K562 (cell line): ENCODE data around the gene RING1.

Experiments used
- E2F5 ChIP-seq: sonication (generic); formaldehyde crosslinking; IDR thresholded peaks from 2 replicates; pipeline ENCODE4 v1.8.0; 2022; ENCODE audit warnings: mild to moderate bottlenecking, missing genetic modification reagents
- EZH2 ChIP-seq: IDR thresholded peaks from 2 replicates; pipeline ENCODE4 v1.6.1; 2012; ENCODE audit warnings: low read depth, mild to moderate bottlenecking, inconsistent platforms, low read length, borderline replicate concordance
- LCOR ChIP-seq: sonication (generic); formaldehyde crosslinking; IDR thresholded peaks from 2 replicates; pipeline ENCODE4 v1.8.0; 2022; ENCODE audit warnings: mild to moderate bottlenecking, missing genetic modification reagents
- NFXL1 ChIP-seq: fragments of 450-650 bp; formaldehyde crosslinking; IDR thresholded peaks from 2 replicates; pipeline ENCODE4 v1.4.0; 2021; ENCODE audit warnings: mild to moderate bottlenecking
- PBX2 ChIP-seq, 2 experiments: IDR thresholded peaks in 1 of 2; conservative IDR thresholded peaks in 1 of 2; 2 replicates each; pipeline ENCODE4 v1.6.1; 2016; ENCODE audit warnings: low read depth in 2 of 2, mild to moderate bottlenecking in 1 of 2, missing compliant biosample characterization in 1 of 2, missing genetic modification characterization in 1 of 2, moderate library complexity in 1 of 2
- POLR2AphosphoS5 ChIP-seq: IDR thresholded peaks from 2 replicates; pipeline ENCODE4 v1.6.1; 2011; ENCODE audit warnings: mild to moderate bottlenecking, low read depth, low read length, moderate library complexity; ENCODE audit not compliant: control insufficient read depth, insufficient read depth
- TARDBP ChIP-seq: fragments of 450-650 bp; IDR thresholded peaks from 2 replicates; pipeline ENCODE4 v1.6.1; 2016
- ZNF449 ChIP-seq: fragments of 250-450 bp; sonication (Bioruptor Pico); IDR thresholded peaks from 2 replicates; pipeline ENCODE4 v1.8.0; 2022; ENCODE audit warnings: moderate library complexity, mild to moderate bottlenecking, inconsistent platforms
- ZNF76 ChIP-seq: fragments of 250-450 bp; sonication (Bioruptor Pico); IDR thresholded peaks from 2 replicates; pipeline ENCODE4 v1.4.0; 2020; ENCODE audit warnings: mild to moderate bottlenecking, moderate library complexity, borderline replicate concordance
- TF ChIP-seq, protein P1 (sequence below), 3 experiments: IDR thresholded peaks in 2 of 3; conservative IDR thresholded peaks in 1 of 3; 2 replicates each; pipeline ENCODE4 v1.5.1; 2011 to 2012; ENCODE audit warnings: low read length in 3 of 3, mild to moderate bottlenecking in 3 of 3, control low read depth in 2 of 3, improper control_type of control experiment in 1 of 3, inconsistent platforms in 1 of 3, low read depth in 1 of 3, mixed read lengths in 1 of 3, moderate library complexity in 1 of 3; ENCODE audit not compliant: insufficient read depth in 2 of 3

DNA sequence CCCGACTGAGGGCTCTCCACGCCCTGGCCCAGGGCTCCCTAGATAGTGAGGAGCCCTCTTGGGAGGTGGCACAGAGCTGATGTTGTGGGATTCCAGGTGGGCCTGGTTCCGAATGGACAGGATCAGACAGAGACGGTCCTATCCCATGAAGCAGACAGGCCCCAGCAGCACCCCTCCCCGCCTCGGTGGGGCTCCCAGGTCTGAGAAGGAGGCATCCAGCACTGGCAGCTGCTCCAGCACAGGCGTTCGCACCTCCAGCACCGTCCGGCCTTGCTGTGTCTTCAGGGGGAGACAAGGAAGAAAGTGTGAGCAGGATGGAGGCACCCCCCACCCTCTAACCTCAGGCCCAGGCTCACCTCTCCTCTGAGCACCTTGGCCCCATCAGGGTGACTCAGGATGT lies 44.8 kb upstream of the RING1 start:
- TF ChIP-seq ZNF76 (no peak), TARDBP (no peak), LCOR (CRISPR knock-in tag) (no peak), EZH2 (no peak), E2F5 (CRISPR knock-in tag) (no peak), NFXL1 (no peak), POLR2AphosphoS5 (no peak), PBX2 (CRISPR knock-in tag; IDR thresholded peaks at IDR 0.05; ENCODE audit: low read depth) (no peak), PBX2 (tag; conservative IDR thresholded peaks at IDR 0.05; ENCODE audit: low read depth) (no peak), ZNF449 (CRISPR knock-in tag) (no peak)
- TF ChIP-seq, protein P1, sequence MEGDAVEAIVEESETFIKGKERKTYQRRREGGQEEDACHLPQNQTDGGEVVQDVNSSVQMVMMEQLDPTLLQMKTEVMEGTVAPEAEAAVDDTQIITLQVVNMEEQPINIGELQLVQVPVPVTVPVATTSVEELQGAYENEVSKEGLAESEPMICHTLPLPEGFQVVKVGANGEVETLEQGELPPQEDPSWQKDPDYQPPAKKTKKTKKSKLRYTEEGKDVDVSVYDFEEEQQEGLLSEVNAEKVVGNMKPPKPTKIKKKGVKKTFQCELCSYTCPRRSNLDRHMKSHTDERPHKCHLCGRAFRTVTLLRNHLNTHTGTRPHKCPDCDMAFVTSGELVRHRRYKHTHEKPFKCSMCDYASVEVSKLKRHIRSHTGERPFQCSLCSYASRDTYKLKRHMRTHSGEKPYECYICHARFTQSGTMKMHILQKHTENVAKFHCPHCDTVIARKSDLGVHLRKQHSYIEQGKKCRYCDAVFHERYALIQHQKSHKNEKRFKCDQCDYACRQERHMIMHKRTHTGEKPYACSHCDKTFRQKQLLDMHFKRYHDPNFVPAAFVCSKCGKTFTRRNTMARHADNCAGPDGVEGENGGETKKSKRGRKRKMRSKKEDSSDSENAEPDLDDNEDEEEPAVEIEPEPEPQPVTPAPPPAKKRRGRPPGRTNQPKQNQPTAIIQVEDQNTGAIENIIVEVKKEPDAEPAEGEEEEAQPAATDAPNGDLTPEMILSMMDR (IDR thresholded peaks at IDR 0.05 in 2 of 3, conservative IDR thresholded peaks at IDR 0.05 in 1 of 3; ENCODE audit: insufficient read depth in 2 of 3, low read depth in 1 of 3, low read length in 3 of 3): no peak
